PC-9 (cell line): ENCODE measurements around the gene PLCD3.

Experiments used
- EZH2 ChIP-seq: fragments of 200-600 bp; sonication (generic); IDR thresholded peaks from 2 replicates; pipeline ENCODE4 v1.8.0; 2017; ENCODE audit warnings: antibody characterized with exemption, low read depth
- TF ChIP-seq, protein P1 (sequence below): fragments of 200-600 bp; sonication (generic); conservative IDR thresholded peaks from 2 replicates; pipeline ENCODE4 v1.6.1; 2017; ENCODE audit warnings: mixed run types, antibody characterized with exemption, mild to moderate bottlenecking, moderate library complexity

DNA sequence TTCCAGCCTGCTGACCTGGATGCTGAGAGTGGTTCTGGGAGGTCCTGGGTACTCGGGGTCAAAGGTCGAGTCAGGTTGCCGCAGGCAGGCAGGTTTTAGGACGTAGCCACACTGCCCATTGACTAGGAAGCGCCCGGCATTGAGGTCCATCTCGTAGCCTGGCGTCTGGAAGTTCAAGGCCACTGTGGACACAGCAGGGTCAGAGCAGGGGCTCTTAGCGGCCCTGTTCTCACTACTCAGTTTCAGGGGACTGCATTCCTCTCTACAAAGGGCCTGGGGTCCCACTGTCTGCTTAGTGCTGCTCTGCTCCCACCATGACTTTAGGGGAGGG lies 18.9 kb downstream of the PLCD3 start:
- TF ChIP-seq, protein P1, sequence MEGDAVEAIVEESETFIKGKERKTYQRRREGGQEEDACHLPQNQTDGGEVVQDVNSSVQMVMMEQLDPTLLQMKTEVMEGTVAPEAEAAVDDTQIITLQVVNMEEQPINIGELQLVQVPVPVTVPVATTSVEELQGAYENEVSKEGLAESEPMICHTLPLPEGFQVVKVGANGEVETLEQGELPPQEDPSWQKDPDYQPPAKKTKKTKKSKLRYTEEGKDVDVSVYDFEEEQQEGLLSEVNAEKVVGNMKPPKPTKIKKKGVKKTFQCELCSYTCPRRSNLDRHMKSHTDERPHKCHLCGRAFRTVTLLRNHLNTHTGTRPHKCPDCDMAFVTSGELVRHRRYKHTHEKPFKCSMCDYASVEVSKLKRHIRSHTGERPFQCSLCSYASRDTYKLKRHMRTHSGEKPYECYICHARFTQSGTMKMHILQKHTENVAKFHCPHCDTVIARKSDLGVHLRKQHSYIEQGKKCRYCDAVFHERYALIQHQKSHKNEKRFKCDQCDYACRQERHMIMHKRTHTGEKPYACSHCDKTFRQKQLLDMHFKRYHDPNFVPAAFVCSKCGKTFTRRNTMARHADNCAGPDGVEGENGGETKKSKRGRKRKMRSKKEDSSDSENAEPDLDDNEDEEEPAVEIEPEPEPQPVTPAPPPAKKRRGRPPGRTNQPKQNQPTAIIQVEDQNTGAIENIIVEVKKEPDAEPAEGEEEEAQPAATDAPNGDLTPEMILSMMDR: no peak
- no peak for TF ChIP-seq EZH2
